Duodenal mucosa (tissue), 2 donors: ENCODE data around the gene DDX60.
"Not testable (repeated sequence)": the region's sequence is repeated elsewhere in the genome, so short reads cannot be mapped to it uniquely, and the experiment has no call there.

Experiments used
- H3K27ac ChIP-seq: one replicate; pipeline ENCODE4 v1.7.0; 2013; ENCODE audit warnings: low read depth, low read length
- H3K27me3 ChIP-seq, 2 donors: one replicate each; pipeline ENCODE4 v1.7.0; 2013; ENCODE audit warnings: low read length in 2 of 2, control low read depth in 1 of 2; ENCODE audit not compliant: insufficient read depth in 2 of 2, control insufficient read depth in 1 of 2
- H3K36me3 ChIP-seq, 2 donors: one replicate each; pipeline ENCODE4 v1.7.0; 2013; ENCODE audit warnings: low read length in 2 of 2, control low read depth in 1 of 2; ENCODE audit not compliant: insufficient read depth in 2 of 2, control insufficient read depth in 1 of 2
- H3K4me1 ChIP-seq, 2 donors: one replicate each; pipeline ENCODE4 v1.7.0; 2013; ENCODE audit warnings: low read length in 2 of 2, control low read depth in 1 of 2; ENCODE audit not compliant: insufficient read depth in 2 of 2, control insufficient read depth in 1 of 2
- H3K4me3 ChIP-seq, 2 donors: one replicate each; pipeline ENCODE4 v1.7.0; 2013; ENCODE audit warnings: low read length in 2 of 2, low read depth in 1 of 2
- H3K9ac ChIP-seq, 2 donors: one replicate each; pipeline ENCODE4 v1.7.0; 2013; ENCODE audit warnings: low read length in 2 of 2, low read depth in 1 of 2
- H3K9me3 ChIP-seq, 2 donors: one replicate each; pipeline ENCODE4 v1.7.0; 2013; ENCODE audit warnings: low read length in 2 of 2, control low read depth in 1 of 2; ENCODE audit not compliant: control insufficient read depth in 1 of 2

Gene DDX60

GRCh38 chr4:168304744-168305459 lies 13.7 kb downstream of the DDX60 start:
- Histone ChIP-seq H3K36me3 (peaks cover 8 to 11% of the 10 kb centered on the region in 2 donors), H3K4me1 (no peaks in the 10 kb centered on the region), H3K9ac (no peak overlapping the region), H3K27me3 (no peaks in the 10 kb centered on the region), H3K9me3 (no peaks in the 10 kb centered on the region), H3K4me3 (no peak overlapping the region), H3K27ac (no peak overlapping the region)

GRCh38 chr4:168303430-168303829 lies 15.1 kb downstream of the DDX60 start:
- H3K4me3 ChIP-seq, H3K4me1 ChIP-seq, H3K9ac ChIP-seq, H3K27ac ChIP-seq, H3K9me3 ChIP-seq, H3K27me3 ChIP-seq: not testable (repeated sequence)
- H3K36me3 ChIP-seq: peaks cover 11 to 12% of the 10 kb centered on the region in 2 donors

DNA sequence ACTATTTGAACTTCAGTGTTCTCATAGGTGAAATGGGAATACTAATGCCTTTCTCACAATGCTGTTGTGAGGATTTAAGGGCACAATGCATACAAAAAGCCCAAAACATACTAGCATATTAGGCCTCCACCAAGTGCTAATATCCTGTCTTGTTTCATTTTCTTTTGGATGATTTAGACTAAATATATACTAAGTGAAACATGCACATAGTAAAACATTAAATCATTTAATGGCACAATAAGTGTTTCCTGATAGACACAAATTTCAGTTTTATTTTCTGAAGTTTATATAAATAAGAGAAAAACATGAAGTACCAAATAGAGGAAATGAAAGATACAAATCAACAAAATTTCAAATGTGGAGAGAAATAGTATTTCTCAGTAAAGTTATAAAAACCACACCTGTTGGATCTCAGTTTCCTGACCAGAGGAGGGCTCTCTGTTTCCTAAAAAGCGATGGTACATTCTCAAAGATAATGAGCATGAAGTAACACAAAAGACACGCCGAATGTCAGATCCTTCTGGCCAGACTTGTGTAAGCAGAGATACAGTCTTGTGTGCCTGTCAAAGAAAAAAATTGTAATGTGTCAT lies 25.1 kb downstream of the DDX60 start:
- Histone ChIP-seq H3K9me3 (no peaks in the 10 kb centered on the region), H3K36me3 (peaks cover 11 to 14% of the 10 kb centered on the region in 2 donors), H3K4me3 (no peak overlapping the region), H3K9ac (no peak overlapping the region), H3K4me1 (no peaks in the 10 kb centered on the region), H3K27me3 (no peaks in the 10 kb centered on the region), H3K27ac (no peak overlapping the region)

GRCh38 chr4:168291242-168291641 lies 27.3 kb downstream of the DDX60 start:
- Histone ChIP-seq H3K9me3 (no peaks in the 10 kb centered on the region), H3K36me3 (peaks cover 11 to 14% of the 10 kb centered on the region in 2 donors), H3K27me3 (no peaks in the 10 kb centered on the region), H3K27ac (no peak overlapping the region), H3K9ac (no peak overlapping the region), H3K4me3 (no peak overlapping the region), H3K4me1 (no peaks in the 10 kb centered on the region)

- H3K27me3 ChIP-seq, H3K4me1 ChIP-seq, H3K9ac ChIP-seq, H3K4me3 ChIP-seq, H3K27ac ChIP-seq, H3K9me3 ChIP-seq: not testable (repeated sequence)
- H3K36me3 ChIP-seq: peaks cover 11 to 18% of the 10 kb centered on the region in 2 donors
Measured at GRCh38 chr4:168285850-168286249, 32.7 kb downstream of the DDX60 start.

GRCh38 chr4:168279556-168279955 lies 39.0 kb downstream of the DDX60 start:
- no peaks in the 10 kb centered on the region for H3K27me3 ChIP-seq
- no peaks in the 10 kb centered on the region for H3K9me3 ChIP-seq
- no peak overlapping the region for H3K27ac ChIP-seq
- H3K4me3 ChIP-seq: no peak overlapping the region
- no peaks in the 10 kb centered on the region for H3K4me1 ChIP-seq
- peaks cover 17 to 32% of the 10 kb centered on the region in 2 donors for H3K36me3 ChIP-seq
- H3K9ac ChIP-seq: no peak overlapping the region

DNA sequence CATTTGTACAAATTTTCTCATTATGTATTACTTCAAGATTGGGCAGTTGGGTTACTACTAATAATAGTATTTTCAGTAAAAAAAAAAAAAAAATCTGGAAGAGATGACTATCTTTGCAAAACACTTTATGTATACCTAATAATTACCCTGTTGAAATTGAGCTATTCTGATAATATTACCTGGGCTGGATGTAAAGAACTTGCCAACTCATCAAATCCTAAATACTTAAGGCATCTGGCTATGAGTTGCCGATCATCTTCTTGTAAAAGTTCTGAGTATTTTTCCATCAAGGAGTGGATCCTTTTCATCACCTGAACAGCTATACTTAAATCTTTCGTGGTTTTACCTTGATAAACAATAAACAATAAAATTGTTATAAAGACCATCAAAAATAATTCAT lies 42.7 kb downstream of the DDX60 start:
- no peak overlapping the region for H3K9ac ChIP-seq
- H3K4me3 ChIP-seq: no peak overlapping the region
- H3K27me3 ChIP-seq: no peaks in the 10 kb centered on the region
- no peaks in the 10 kb centered on the region for H3K4me1 ChIP-seq
- no peak overlapping the region for H3K27ac ChIP-seq
- peaks cover 14 to 41% of the 10 kb centered on the region in 2 donors for H3K36me3 ChIP-seq
- no peaks in the 10 kb centered on the region for H3K9me3 ChIP-seq

DNA sequence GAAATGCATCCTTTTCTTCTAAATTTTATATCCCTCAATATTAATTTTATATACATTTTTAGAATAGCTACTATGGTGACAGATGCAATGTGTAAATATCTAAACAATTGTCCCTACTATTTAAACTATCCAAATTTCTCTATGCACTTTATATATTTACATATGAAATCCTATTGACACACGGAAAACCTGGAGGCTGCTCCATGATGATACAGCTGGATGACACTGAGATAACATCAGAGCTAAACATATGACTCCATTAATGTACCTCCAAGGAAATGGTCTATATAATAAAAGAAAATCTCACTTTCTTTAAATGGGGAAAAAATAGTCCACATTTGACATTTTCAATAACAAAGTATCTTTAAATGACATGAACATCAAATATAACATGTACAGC lies 43.7 kb downstream of the DDX60 start:
- no peak overlapping the region for H3K4me3 ChIP-seq
- no peaks in the 10 kb centered on the region for H3K4me1 ChIP-seq
- H3K9me3 ChIP-seq: no peaks in the 10 kb centered on the region
- no peak overlapping the region for H3K27ac ChIP-seq
- peaks cover 11 to 36% of the 10 kb centered on the region in 2 donors for H3K36me3 ChIP-seq
- no peaks in the 10 kb centered on the region for H3K27me3 ChIP-seq
- H3K9ac ChIP-seq: no peak overlapping the region

DNA sequence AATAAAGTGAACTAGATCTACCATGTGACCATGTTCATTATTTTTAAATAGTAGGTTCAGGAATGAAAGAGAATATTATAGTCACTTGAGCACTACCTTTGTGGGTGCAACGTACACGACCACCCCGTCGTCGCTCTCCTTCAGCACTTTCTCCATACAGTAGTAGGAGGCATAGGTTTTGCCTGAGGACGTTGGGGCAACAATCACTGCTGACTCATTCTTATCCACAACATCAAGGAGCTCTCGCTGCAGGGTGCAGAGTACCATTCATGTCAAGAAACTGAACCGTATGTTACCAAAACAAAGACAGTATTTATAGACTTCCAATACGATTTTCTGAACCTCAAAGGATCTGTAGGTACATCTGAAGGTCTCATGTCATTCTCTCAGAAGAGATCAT lies 44.7 kb downstream of the DDX60 start:
- H3K9me3 ChIP-seq: no peaks in the 10 kb centered on the region
- no peak overlapping the region for H3K9ac ChIP-seq
- peaks cover 11 to 34% of the 10 kb centered on the region in 2 donors for H3K36me3 ChIP-seq
- no peak overlapping the region for H3K4me3 ChIP-seq
- no peaks in the 10 kb centered on the region for H3K27me3 ChIP-seq
- H3K4me1 ChIP-seq: no peaks in the 10 kb centered on the region
- H3K27ac ChIP-seq: no peak overlapping the region

DNA sequence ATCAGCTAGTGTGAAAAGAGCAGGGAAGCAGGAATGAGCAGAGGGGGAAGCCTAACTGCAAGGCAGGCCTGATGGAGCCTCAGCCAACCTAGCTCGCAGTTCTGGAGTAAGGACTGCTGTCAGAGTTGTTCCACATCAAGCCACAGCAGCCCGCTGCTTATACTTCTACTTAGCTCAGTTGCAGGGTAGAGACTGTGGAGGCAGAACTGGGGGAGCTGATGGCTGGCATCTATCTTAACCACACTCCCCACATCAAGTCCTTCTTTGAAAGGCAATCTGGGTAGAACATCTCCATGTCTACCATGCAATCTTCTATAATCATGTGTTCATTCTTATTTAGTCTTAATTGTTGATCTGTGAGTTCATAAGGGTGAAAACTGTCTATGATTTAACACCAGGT lies 46.1 kb downstream of the DDX60 start:
- H3K9me3 ChIP-seq: no peaks in the 10 kb centered on the region
- H3K4me1 ChIP-seq: no peaks in the 10 kb centered on the region
- H3K36me3 ChIP-seq: peaks cover 11 to 29% of the 10 kb centered on the region in 2 donors
- no peak overlapping the region for H3K27ac ChIP-seq
- H3K27me3 ChIP-seq: no peaks in the 10 kb centered on the region
- no peak overlapping the region for H3K9ac ChIP-seq
- H3K4me3 ChIP-seq: no peak overlapping the region
